ENCODE measurements around the gene SNX25.

SNX25 gene

GRCh38 chr4:185369731-185370130 is 160.3 kb downstream of the SNX25 start:
- Histone ChIP-seq H3K27ac (ENCODE audit: insufficient read depth, low read depth, low read length, poor library complexity, severe bottlenecking) (no peak overlapping the region), H3K4me3 (ENCODE audit: insufficient read depth, low read depth, low read length) (no peak overlapping the region)
- 87 to 90% methylated on average over 2 to 3 of the region's 3 CpGs for WGBS, 2 experiments

GRCh38 chr4:185370268-185370949 is 161.0 kb downstream of the SNX25 start:
- WGBS, 2 experiments, result 91 to 97% methylated on average over 11 of the region's 11 CpGs
- no peak overlapping the region for H3K27ac ChIP-seq (ENCODE audit: insufficient read depth, low read depth, low read length, poor library complexity, severe bottlenecking)

More at GRCh38 chr4:185369731-185370130, 160.3 kb downstream of the SNX25 start:
- H3K27me3 ChIP-seq (ENCODE audit: control insufficient read depth, insufficient read depth, low read length, poor library complexity, severe bottlenecking), result no peaks in the 10 kb centered on the region
- no peaks in the 10 kb centered on the region for H3K9me3 ChIP-seq (ENCODE audit: control insufficient read depth, low read length)
- no peaks in the 10 kb centered on the region for H3K36me3 ChIP-seq (ENCODE audit: control insufficient read depth, insufficient read depth, low read length)
- H3K4me1 ChIP-seq (ENCODE audit: control insufficient read depth, insufficient read depth, low read length), result no peaks in the 10 kb centered on the region

GRCh38 chr4:185371702-185372101 is 162.3 kb downstream of the SNX25 start:
- WGBS, 2 experiments, result 94 to 95% methylated on average over 9 to 11 of the region's 11 CpGs
- H3K36me3 ChIP-seq (ENCODE audit: control insufficient read depth, insufficient read depth, low read length), result no peaks in the 10 kb centered on the region
- no peaks in the 10 kb centered on the region for H3K9me3 ChIP-seq (ENCODE audit: control insufficient read depth, low read length)
- H3K27me3 ChIP-seq (ENCODE audit: control insufficient read depth, insufficient read depth, low read length, poor library complexity, severe bottlenecking), result no peaks in the 10 kb centered on the region
- H3K4me3 ChIP-seq (ENCODE audit: insufficient read depth, low read depth, low read length), result no peak overlapping the region
- H3K27ac ChIP-seq (ENCODE audit: insufficient read depth, low read depth, low read length, poor library complexity, severe bottlenecking), result no peak overlapping the region
- H3K4me1 ChIP-seq (ENCODE audit: control insufficient read depth, insufficient read depth, low read length), result no peaks in the 10 kb centered on the region

More at GRCh38 chr4:185370268-185370949, 161.0 kb downstream of the SNX25 start:
- no peaks in the 10 kb centered on the region for H3K27me3 ChIP-seq (ENCODE audit: control insufficient read depth, insufficient read depth, low read length, poor library complexity, severe bottlenecking)
- H3K36me3 ChIP-seq (ENCODE audit: control insufficient read depth, insufficient read depth, low read length), result no peaks in the 10 kb centered on the region
- H3K4me3 ChIP-seq (ENCODE audit: insufficient read depth, low read depth, low read length), result no peak overlapping the region
- no peaks in the 10 kb centered on the region for H3K4me1 ChIP-seq (ENCODE audit: control insufficient read depth, insufficient read depth, low read length)
- H3K9me3 ChIP-seq (ENCODE audit: control insufficient read depth, low read length), result no peaks in the 10 kb centered on the region

- H3K27ac ChIP-seq (ENCODE audit: insufficient read depth, low read depth, low read length, poor library complexity, severe bottlenecking), result no peak overlapping the region
- no peaks in the 10 kb centered on the region for H3K4me1 ChIP-seq (ENCODE audit: control insufficient read depth, insufficient read depth, low read length)
- no peaks in the 10 kb centered on the region for H3K9me3 ChIP-seq (ENCODE audit: control insufficient read depth, low read length)
- 91 to 94% methylated on average over 6 to 7 of the region's 7 CpGs for WGBS, 2 experiments
- H3K36me3 ChIP-seq (ENCODE audit: control insufficient read depth, insufficient read depth, low read length), result no peaks in the 10 kb centered on the region
- H3K4me3 ChIP-seq (ENCODE audit: insufficient read depth, low read depth, low read length), result no peak overlapping the region
- no peaks in the 10 kb centered on the region for H3K27me3 ChIP-seq (ENCODE audit: control insufficient read depth, insufficient read depth, low read length, poor library complexity, severe bottlenecking)
Observed at GRCh38 chr4:185374027-185374426, 164.6 kb downstream of the SNX25 start.

- WGBS, 2 experiments, result 97 to 99% methylated on average over 6 of the region's 6 CpGs
- H3K27me3 ChIP-seq (ENCODE audit: control insufficient read depth, insufficient read depth, low read length, poor library complexity, severe bottlenecking), result no peaks in the 10 kb centered on the region
- H3K4me3 ChIP-seq (ENCODE audit: insufficient read depth, low read depth, low read length), result no peak overlapping the region
- no peaks in the 10 kb centered on the region for H3K4me1 ChIP-seq (ENCODE audit: control insufficient read depth, insufficient read depth, low read length)
- H3K27ac ChIP-seq (ENCODE audit: insufficient read depth, low read depth, low read length, poor library complexity, severe bottlenecking), result no peak overlapping the region
- H3K9me3 ChIP-seq (ENCODE audit: control insufficient read depth, low read length), result no peaks in the 10 kb centered on the region
- H3K36me3 ChIP-seq (ENCODE audit: control insufficient read depth, insufficient read depth, low read length), result no peaks in the 10 kb centered on the region
Observed at GRCh38 chr4:185374573-185374972, 165.2 kb downstream of the SNX25 start.

GRCh38 chr4:185378264-185378663 is 168.9 kb downstream of the SNX25 start:
- WGBS, 2 experiments, result 86 to 87% methylated on average over 6 of the region's 6 CpGs
- no peaks in the 10 kb centered on the region for H3K9me3 ChIP-seq (ENCODE audit: control insufficient read depth, low read length)
- H3K36me3 ChIP-seq (ENCODE audit: control insufficient read depth, insufficient read depth, low read length), result no peaks in the 10 kb centered on the region
- no peak overlapping the region for H3K27ac ChIP-seq (ENCODE audit: insufficient read depth, low read depth, low read length, poor library complexity, severe bottlenecking)
- H3K27me3 ChIP-seq (ENCODE audit: control insufficient read depth, insufficient read depth, low read length, poor library complexity, severe bottlenecking), result no peaks in the 10 kb centered on the region
- no peak overlapping the region for H3K4me3 ChIP-seq (ENCODE audit: insufficient read depth, low read depth, low read length)
- H3K4me1 ChIP-seq (ENCODE audit: control insufficient read depth, insufficient read depth, low read length), result no peaks in the 10 kb centered on the region

- H3K4me1 ChIP-seq (ENCODE audit: control insufficient read depth, insufficient read depth, low read length), result no peaks in the 10 kb centered on the region
- no peak overlapping the region for H3K4me3 ChIP-seq (ENCODE audit: insufficient read depth, low read depth, low read length)
- no peaks in the 10 kb centered on the region for H3K9me3 ChIP-seq (ENCODE audit: control insufficient read depth, low read length)
- no peaks in the 10 kb centered on the region for H3K27me3 ChIP-seq (ENCODE audit: control insufficient read depth, insufficient read depth, low read length, poor library complexity, severe bottlenecking)
- no peaks in the 10 kb centered on the region for H3K36me3 ChIP-seq (ENCODE audit: control insufficient read depth, insufficient read depth, low read length)
- no peak overlapping the region for H3K27ac ChIP-seq (ENCODE audit: insufficient read depth, low read depth, low read length, poor library complexity, severe bottlenecking)
- WGBS, 2 experiments, result 93 to 97% methylated on average over 13 of the region's 13 CpGs
Observed at GRCh38 chr4:185379326-185380295, 170.2 kb downstream of the SNX25 start.

GRCh38 chr4:185380320-185380719 is 170.9 kb downstream of the SNX25 start:
- Histone ChIP-seq H3K27ac (ENCODE audit: insufficient read depth, low read depth, low read length, poor library complexity, severe bottlenecking) (no peak overlapping the region), H3K36me3 (ENCODE audit: control insufficient read depth, insufficient read depth, low read length) (no peaks in the 10 kb centered on the region), H3K9me3 (ENCODE audit: control insufficient read depth, low read length) (no peaks in the 10 kb centered on the region), H3K4me3 (ENCODE audit: insufficient read depth, low read depth, low read length) (no peak overlapping the region), H3K4me1 (ENCODE audit: control insufficient read depth, insufficient read depth, low read length) (no peaks in the 10 kb centered on the region), H3K27me3 (ENCODE audit: control insufficient read depth, insufficient read depth, low read length, poor library complexity, severe bottlenecking) (no peaks in the 10 kb centered on the region)
- 97 to 100% methylated on average over 1 of the region's 1 CpG for WGBS, 2 experiments

- Histone ChIP-seq H3K27me3 (ENCODE audit: control insufficient read depth, insufficient read depth, low read length, poor library complexity, severe bottlenecking) (no peaks in the 10 kb centered on the region), H3K9me3 (ENCODE audit: control insufficient read depth, low read length) (no peaks in the 10 kb centered on the region), H3K27ac (ENCODE audit: insufficient read depth, low read depth, low read length, poor library complexity, severe bottlenecking) (no peak overlapping the region), H3K4me3 (ENCODE audit: insufficient read depth, low read depth, low read length) (no peak overlapping the region), H3K36me3 (ENCODE audit: control insufficient read depth, insufficient read depth, low read length) (no peaks in the 10 kb centered on the region), H3K4me1 (ENCODE audit: control insufficient read depth, insufficient read depth, low read length) (no peaks in the 10 kb centered on the region)
- WGBS, 2 experiments, result 96 to 97% methylated on average over 3 of the region's 4 CpGs
Observed at GRCh38 chr4:185381288-185382196, 172.1 kb downstream of the SNX25 start.
